ENCODE measurements around the gene ZMYND10. TPM values are rescaled to one million over a fixed set of nuclear protein-coding genes. Genes with fewer than 3 reads are reported as not detected.
A peak's percentile ranks its signal among the peaks of the same experiment; 100 is the strongest.

ZMYND10 gene
- total RNA-seq, 2 donors from 2014 or later = 3.9 to 10.9 TPM

DNA sequence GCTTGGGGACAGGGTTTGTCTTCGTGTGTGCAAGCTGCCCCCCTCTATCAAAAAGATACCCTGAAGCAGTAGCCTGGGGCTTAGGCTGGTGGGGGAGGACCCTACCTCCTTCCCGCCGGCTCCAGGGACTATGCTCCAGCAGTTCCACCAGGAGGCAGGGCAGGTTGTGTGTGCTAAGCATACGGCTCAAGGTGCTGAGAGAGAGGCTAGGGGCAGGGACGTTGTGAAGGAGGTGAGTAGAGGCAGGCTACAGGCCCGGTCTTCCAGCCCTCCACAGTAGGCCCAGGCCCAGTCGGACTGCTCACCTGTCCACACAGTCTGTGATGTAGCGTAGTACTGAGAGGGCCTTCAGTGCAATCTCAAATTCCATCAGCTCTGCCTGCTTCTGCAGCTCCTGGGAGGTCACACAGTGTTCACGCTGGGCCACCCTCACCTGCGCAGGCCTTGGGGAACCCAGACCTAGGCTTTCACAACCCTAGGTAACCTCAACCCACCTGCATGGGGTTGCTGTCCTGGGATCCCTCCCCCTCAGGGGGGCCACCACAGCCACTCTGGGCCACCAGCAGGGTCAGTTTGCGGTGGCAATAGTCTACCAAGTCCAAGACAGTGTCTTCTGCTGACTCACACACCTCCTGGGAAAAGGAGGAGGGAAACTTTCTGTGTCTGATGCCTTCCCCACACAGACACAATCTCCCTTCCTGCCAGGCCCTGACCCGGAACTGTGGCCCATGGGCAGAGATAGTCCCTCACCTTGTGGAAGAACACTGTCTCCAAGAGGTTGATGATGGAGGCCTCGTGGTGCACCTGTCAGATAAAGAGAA lies 2.5 kb downstream of the ZMYND10 start:
- Mint-ChIP-seq H3K4me3 (no peak overlapping the region), H3K36me3 (ENCODE audit: low read depth) (peaks cover 38% of the 10 kb centered on the region), H3K4me1 (peaks cover 19% of the 10 kb centered on the region), H3K9me3 (no peaks in the 10 kb centered on the region), H3K27ac (no peak overlapping the region), H3K27me3 (no peaks in the 10 kb centered on the region)
- ATAC-seq (replicated peaks) = no peak

DNA sequence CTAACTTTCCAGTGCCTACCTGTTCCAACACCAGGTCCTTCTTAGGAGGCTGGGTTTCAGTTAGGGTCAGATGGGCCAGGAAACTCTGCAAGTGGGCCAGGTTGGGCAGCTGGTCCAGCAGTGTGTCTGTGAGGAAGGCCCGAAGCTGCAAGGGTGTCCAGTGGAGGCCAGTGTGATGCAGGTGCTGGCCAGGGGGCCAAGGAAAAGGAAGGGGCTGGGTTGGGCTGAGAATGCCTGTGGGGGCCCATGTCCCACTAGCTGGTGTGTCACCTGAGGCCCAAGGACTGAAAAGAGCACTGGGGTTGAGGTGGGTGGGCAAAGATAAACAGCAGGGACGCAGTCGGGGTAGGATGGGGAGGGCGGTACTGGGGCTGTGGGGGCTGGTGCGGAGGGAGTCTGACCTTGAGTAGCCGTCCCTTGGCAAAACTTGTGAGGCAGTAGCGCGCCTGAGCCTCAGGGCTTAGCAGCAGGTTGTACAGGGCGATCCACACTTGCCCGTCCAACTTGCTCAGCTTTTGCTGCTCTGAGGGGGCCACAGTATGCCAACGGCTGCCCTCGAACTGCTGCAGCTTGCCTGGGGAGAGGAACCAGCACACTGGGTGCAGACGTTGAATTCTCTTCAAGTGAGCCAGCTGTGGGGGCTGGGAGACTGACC lies 3.4 kb downstream of the ZMYND10 start:
- no peak overlapping the region for H3K27ac Mint-ChIP-seq
- peaks cover 16% of the 10 kb centered on the region for H3K4me1 Mint-ChIP-seq
- peaks cover 38% of the 10 kb centered on the region for H3K36me3 Mint-ChIP-seq (ENCODE audit: low read depth)
- peak overlapping the region; percentile 98 for H3K4me3 Mint-ChIP-seq
- ATAC-seq (replicated peaks) = no peak
- no peaks in the 10 kb centered on the region for H3K9me3 Mint-ChIP-seq
- H3K27me3 Mint-ChIP-seq = no peaks in the 10 kb centered on the region

DNA sequence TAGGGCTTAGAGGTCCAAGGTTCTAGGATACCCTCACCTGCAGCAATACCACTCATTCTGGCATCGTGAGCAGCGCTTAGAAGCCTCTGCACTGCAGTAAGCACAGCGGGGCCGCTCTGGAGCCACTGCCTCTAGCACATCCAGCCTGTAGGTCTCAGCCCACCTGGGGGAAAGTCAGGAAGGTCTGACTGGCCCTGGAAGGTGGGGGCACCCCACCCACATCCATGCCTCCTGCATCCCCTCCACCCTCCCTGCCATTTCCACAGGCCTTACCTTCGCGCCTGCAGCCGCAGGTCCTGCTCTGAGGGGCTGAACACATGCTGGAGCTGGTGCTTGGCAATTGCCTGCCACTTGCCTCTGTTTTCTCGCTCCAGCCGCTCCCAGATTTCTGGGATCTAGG lies 4.0 kb downstream of the ZMYND10 start:
- peaks cover 38% of the 10 kb centered on the region for H3K36me3 Mint-ChIP-seq (ENCODE audit: low read depth)
- H3K4me3 Mint-ChIP-seq = peak overlapping the region; percentile 98
- H3K27ac Mint-ChIP-seq = no peak overlapping the region
- no peaks in the 10 kb centered on the region for H3K27me3 Mint-ChIP-seq
- H3K4me1 Mint-ChIP-seq = peaks cover 16% of the 10 kb centered on the region
- H3K9me3 Mint-ChIP-seq = no peaks in the 10 kb centered on the region
- no peak for ATAC-seq (replicated peaks)

DNA sequence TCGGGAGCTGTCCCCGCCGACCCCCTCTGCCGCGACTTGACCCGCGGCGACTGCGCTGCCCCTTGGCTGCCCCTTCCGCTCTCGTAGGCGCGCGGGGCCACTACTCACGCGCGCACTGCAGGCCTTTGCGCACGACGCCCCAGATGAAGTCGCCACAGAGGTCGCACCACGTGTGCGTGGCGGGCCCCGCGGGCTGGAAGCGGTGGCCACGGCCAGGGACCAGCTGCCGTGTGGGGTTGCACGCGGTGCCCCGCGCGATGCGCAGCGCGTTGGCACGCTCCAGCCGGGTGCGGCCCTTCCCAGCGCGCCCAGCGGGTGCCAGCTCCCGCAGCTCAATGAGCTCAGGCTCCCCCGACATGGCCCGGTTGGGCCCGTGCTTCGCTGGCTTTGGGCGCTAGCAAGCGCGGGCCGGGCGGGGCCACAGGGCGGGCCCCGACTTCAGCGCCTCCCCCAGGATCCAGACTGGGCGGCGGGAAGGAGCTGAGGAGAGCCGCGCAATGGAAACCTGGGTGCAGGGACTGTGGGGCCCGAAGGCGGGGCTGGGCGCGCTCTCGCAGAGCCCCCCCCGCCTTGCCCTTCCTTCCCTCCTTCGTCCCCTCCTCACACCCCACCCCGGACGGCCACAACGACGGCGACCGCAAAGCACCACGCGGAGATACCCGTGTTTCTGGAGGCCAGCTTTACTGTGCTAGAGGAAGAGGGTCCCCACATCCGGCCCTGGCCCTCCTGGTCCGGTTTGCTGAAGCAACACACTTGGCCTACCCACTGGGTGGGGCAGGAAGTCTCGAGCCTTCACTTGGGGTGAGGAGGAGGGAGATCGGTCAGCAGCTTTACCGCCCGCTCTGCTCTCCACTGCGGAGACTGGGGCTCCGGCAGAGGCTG lies 4.8 kb downstream of the ZMYND10 start, which contains the start of gene RASSF1:
TSS of gene RASSF1 (minus strand) at position 389 of the 882 bp plus-strand sequence. CDS start at position 358, 31 bp downstream.
- H3K4me1 Mint-ChIP-seq = peaks cover 11% of the 10 kb centered on the region

DNA sequence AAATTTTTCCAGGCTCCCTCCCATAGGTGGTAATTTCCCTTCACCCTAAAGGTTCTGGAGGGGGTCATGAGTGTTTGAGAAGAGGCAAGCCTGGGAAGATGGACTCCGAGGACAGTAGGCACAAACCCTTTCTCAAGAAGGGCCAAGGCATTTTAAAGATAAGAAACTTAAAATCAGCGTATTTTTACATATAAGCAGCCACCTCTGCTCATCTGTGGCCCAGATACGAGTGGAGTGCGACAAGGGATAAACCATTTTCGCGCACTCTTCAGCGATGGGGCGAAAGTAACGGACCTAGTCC lies 5.4 kb downstream of the ZMYND10 start:
- no peak for ATAC-seq (replicated peaks)
- Mint-ChIP-seq H3K27ac (peak overlapping the region; percentile 93), H3K27me3 (no peaks in the 10 kb centered on the region), H3K9me3 (no peaks in the 10 kb centered on the region), H3K4me1 (peaks cover 11% of the 10 kb centered on the region), H3K4me3 (peak overlapping the region; percentile 98), H3K36me3 (ENCODE audit: low read depth) (peaks cover 52% of the 10 kb centered on the region)

More for the DNA sequence above, 4.8 kb downstream of the ZMYND10 start, which contains the start of gene RASSF1:
- H3K27me3 Mint-ChIP-seq = no peaks in the 10 kb centered on the region
- no peaks in the 10 kb centered on the region for H3K9me3 Mint-ChIP-seq
- peak within 1 kb of the TSS; percentile 93 for H3K27ac Mint-ChIP-seq
- H3K4me3 Mint-ChIP-seq = peak within 1 kb of the TSS; percentile 98
- peaks cover 46% of the 10 kb centered on the region for H3K36me3 Mint-ChIP-seq (ENCODE audit: low read depth)
- ATAC-seq (replicated peaks) = peak; percentile 44

DNA sequence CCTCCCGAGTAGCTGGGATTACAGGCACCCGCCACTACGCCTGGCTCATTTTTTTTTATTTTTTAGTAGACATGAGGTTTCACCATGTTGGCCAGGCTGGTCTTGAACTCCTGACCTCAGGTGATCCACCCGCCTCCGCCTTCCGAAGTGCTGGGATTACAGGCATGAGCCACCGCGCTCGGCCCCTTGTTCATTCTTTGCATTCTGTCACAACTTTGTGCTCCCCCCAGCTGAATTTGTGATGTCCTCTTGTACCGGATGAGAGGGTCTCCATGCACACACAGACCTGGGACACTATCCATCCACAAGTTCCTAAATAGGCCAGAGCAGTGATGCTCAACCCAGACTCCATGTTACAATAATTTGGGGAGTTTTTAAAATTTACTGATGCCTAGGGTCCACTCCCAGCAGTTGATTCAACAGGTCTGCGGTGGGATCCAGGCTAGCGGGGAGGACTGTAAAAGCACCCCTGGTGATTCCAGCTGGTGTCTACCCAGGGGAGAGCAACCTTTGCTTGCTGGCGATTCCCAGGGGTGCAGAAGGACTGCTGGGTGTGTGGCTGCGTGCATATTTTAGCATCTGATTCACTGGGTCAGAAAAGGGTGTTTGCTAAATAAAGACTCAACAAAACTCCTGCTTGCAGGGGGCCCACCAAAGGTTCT lies 5.9 kb downstream of the ZMYND10 start:
- H3K36me3 Mint-ChIP-seq (ENCODE audit: low read depth) = peaks cover 57% of the 10 kb centered on the region
- H3K4me3 Mint-ChIP-seq = peak overlapping the region; percentile 98
- H3K4me1 Mint-ChIP-seq = peaks cover 11% of the 10 kb centered on the region
- ATAC-seq (replicated peaks) = no peak
- H3K27ac Mint-ChIP-seq = peak overlapping the region; percentile 93
- H3K9me3 Mint-ChIP-seq = no peaks in the 10 kb centered on the region
- H3K27me3 Mint-ChIP-seq = no peaks in the 10 kb centered on the region

DNA sequence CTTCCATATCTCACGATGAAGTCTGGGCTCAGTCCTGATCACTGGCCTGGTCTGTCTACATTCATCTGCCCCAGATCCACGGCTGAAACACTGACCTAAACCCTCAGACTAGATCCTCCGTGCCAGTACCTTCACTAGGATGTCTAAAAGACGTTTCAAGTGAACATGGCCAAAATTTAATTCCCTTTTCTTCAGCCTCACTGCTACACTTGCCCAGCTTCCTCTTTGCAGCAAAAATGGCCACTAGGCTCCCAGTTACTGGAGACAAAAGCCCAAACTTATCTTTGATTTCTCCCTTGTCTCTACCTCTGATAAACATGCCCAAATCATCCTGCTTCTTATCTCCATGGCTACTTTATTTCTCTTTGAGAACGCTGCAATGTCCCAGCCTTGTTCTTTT lies 6.6 kb downstream of the ZMYND10 start:
- peaks cover 15% of the 10 kb centered on the region for H3K4me1 Mint-ChIP-seq
- ATAC-seq (replicated peaks) = no peak
- peaks cover 63% of the 10 kb centered on the region for H3K36me3 Mint-ChIP-seq (ENCODE audit: low read depth)
- peak overlapping the region; percentile 93 for H3K27ac Mint-ChIP-seq
- no peaks in the 10 kb centered on the region for H3K27me3 Mint-ChIP-seq
- peak overlapping the region; percentile 98 for H3K4me3 Mint-ChIP-seq
- H3K9me3 Mint-ChIP-seq = no peaks in the 10 kb centered on the region

DNA sequence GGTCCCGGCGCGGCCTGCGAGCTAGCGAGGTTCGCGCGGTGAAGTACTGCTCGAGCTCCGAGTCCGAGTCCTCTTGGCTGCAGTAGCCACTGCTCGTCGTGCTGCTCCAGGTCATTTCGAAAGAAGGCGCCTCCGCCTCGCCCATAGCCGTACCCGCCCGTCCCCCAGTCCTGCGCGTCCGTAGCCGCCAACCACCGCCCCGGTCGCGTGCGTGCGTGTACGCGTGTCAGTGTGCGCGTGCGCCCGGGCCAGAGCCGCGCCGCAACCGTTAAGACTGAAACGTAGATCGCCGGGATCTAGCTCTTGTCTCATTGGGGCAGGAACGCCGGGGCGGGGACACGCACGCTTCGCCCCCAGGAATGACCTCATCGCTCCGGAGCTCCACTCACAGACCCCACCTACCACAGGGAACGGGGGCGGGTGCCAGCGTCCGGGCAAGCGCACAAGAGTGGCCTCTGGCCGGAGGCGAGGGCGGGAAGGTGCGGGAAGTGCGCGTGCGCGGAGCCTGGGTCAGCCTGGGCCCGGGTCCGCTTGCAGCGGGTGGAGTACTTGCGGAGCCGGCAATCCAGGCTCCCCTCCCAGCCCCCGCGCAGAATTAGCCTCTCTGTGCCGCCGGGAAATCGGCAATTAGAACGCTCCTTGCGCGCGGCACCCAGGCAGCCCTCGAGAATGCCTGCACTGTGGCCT lies 8.2 kb downstream of the ZMYND10 start:
- Mint-ChIP-seq H3K9me3 (no peaks in the 10 kb centered on the region), H3K4me1 (peaks cover 20% of the 10 kb centered on the region), H3K4me3 (peak overlapping the region; percentile 98), H3K36me3 (ENCODE audit: low read depth) (peaks cover 80% of the 10 kb centered on the region), H3K27me3 (no peaks in the 10 kb centered on the region), H3K27ac (peak overlapping the region; percentile 93)
- peak; percentile 80 for ATAC-seq (replicated peaks)

DNA sequence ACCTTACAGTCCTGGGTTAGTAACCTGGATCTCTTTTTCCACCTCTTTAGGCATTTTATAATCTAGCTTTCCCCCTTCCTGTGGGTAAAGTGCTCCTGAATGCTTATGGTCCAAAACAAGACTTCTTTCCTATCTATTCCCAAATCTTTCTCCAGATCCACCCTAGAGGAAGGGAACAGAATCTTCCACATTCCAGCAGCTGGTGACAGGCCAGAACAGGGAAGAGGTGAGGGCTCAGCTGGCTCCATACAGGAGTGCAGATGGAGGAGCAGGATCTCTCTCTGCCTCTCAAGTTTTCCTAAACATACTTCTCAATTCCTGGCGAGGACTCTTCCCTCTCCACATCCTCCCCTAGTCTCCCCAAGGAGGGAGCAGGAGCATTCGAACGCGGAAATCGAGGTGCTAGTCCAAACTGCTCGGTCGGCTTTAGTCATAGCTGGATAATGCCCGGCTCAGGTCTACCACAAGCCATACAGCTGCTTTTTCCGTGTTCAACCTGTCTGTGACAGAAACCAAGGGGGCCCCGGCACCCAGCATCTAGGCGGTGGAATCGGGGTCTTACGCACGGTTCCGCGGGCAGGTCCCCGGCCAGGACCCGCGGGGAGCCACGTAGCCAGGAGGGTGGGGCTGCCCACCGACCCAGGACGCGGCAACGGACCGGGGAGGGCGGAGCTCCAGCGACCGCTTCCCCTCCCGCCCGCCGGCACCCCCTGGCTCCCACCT lies 8.9 kb downstream of the ZMYND10 start:
- no peaks in the 10 kb centered on the region for H3K27me3 Mint-ChIP-seq
- H3K4me1 Mint-ChIP-seq = peaks cover 20% of the 10 kb centered on the region
- peak overlapping the region; percentile 93 for H3K27ac Mint-ChIP-seq
- H3K36me3 Mint-ChIP-seq (ENCODE audit: low read depth) = peaks cover 87% of the 10 kb centered on the region
- peak; percentile 48 for ATAC-seq (replicated peaks)
- no peaks in the 10 kb centered on the region for H3K9me3 Mint-ChIP-seq
- H3K4me3 Mint-ChIP-seq = peak overlapping the region; percentile 98

DNA sequence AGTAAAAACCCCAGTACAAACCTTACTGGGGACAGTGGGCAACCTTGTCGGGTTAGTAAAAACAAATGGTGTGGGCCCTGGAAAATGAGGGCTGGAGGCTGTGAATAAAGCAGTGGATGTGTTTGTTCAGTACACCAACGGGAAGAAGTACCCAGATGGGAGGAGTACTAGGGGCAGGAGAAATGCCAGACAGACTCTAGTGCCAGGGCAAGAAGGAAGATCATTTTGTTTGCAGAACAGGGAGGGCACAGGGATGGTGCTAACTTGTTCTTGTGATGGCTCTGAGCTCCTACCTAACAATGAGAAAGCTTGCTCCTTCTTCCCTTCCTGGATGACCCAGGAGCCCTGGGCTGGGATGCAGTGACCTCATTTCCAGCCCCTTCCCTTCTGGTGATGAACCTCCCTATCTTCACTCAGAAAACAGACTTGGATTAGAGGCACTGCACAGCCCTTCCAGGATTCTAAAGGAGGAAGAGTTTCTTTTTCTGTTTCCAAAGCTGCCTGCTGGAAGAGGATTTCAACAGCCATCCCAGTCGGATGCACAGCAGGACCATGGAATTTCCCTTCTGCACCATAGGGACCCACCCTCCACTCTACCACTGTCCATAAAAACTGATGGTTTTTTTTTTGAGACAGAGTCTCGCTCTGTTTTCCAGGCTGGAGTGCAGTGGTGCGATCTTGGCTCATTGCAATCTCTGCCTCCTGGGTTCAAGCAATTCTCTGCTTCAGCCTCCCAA lies 11.0 kb downstream of the ZMYND10 start:
- Mint-ChIP-seq H3K4me1 (peaks cover 20% of the 10 kb centered on the region), H3K27ac (peak overlapping the region; percentile 82), H3K36me3 (ENCODE audit: low read depth) (peaks cover 100% of the 10 kb centered on the region), H3K4me3 (peak overlapping the region; percentile 98), H3K9me3 (no peaks in the 10 kb centered on the region), H3K27me3 (no peaks in the 10 kb centered on the region)
- no peak for ATAC-seq (replicated peaks)

DNA sequence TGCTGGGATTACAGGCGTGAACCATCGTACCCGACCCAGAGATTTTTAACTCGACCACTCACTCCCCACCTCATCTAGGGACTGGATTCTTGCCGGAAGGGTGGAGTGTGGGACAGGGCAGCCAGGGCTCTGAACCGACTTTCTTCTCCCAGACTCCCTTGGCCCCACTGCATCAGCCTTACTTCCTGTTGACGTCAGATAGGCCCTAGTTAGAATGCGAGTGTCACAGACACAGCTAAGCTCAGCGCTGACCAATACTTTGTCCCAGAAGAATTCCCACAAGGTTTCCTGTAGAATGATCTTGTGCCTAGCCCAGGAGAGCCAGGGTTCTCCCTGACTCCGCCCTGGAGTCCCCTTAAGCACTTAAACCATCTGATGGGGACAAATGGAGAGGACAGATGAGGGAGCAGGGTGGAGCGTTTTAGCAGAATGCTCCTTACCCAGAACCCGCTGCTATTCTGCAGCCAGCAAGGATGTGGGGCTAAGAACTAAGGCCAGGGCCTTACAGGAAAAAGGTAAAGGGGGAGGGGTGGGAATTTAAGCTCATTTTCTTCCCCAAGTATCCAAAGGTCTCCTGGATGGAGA lies 11.7 kb downstream of the ZMYND10 start:
- no peaks in the 10 kb centered on the region for H3K27me3 Mint-ChIP-seq
- no peak for ATAC-seq (replicated peaks)
- H3K4me1 Mint-ChIP-seq = peaks cover 14% of the 10 kb centered on the region
- H3K27ac Mint-ChIP-seq = peak overlapping the region; percentile 82
- H3K36me3 Mint-ChIP-seq (ENCODE audit: low read depth) = peaks cover 99% of the 10 kb centered on the region
- no peaks in the 10 kb centered on the region for H3K9me3 Mint-ChIP-seq
- peak overlapping the region; percentile 98 for H3K4me3 Mint-ChIP-seq

DNA sequence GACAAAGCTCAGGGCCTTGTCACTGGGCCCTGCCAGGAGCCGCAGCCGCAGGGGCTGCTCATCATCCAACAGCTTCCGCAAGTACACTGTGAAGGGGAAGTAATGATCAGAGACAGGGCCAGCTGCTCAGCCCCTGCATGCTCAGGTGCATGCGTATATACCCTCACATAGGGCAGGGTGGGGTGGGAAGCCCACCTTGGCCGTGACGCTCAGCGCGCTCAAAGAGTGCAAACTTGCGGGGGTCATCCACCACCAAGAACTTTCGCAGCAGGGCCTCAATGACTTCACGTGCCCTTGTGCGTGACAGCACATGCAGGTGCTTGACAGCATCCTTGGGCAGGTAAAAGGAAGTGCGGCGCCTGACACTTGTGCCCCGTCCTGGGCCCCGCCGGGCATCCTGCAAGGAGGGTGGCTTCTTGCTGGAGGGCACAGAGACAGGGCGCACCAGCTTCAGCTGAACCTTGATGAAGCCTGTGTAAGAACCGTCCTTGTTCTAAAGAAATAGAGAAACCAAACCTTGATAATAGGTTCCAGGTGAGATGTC lies 14.1 kb downstream of the ZMYND10 start:
- Mint-ChIP-seq H3K4me1 (peaks cover 9% of the 10 kb centered on the region), H3K4me3 (no peak overlapping the region), H3K9me3 (no peaks in the 10 kb centered on the region), H3K27ac (no peak overlapping the region), H3K27me3 (no peaks in the 10 kb centered on the region), H3K36me3 (ENCODE audit: low read depth) (peaks cover 84% of the 10 kb centered on the region)
- no peak for ATAC-seq (replicated peaks)
